ENCODE measurements around the gene ARHGEF1. TPM values are rescaled to one million over a fixed set of nuclear protein-coding genes. Genes with fewer than 3 reads are reported as not detected.

The ARHGEF1 gene
- total RNA-seq, 1 experiment from 2014 or later = 69.5 TPM

DNA sequence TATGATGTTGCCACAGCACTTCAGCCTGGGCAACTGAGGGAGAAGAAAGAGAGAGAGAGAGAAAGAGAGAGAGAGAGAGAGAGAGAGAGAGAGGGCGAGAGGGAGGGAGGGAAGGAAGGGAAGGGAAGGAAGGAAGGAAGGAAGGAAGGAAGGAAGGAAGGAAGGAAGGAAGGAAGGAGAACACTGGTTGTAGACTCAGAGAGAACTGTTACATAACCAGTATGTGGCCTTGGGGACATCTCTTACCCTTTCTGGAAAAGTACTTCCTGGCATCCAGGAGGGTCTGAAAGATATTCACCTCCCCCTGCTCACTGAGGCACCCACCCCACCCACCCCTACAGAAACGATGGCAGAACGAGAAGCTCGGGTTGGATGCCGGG, 2.7 kb upstream of the ARHGEF1 start:
- BruUV-seq (replicated peaks) = no TSS peak
- intact Hi-C loops (cut with micrococcal nuclease; ENCODE audit: unreplicated experiment) = loop anchor here (10.0 kb wide), 1 partner anchor 54 kb away; no protein-coding TSS in a partner anchor
- TF ChIP-seq TCF7L2 (IDR thresholded peaks at IDR 0.05; ENCODE audit: low read depth, low read length) (no peak), SIN3A (IDR thresholded peaks at IDR 0.05; ENCODE audit: borderline replicate concordance, insufficient read depth, low read depth, low read length) (no peak), POLR2AphosphoS5 (IDR thresholded peaks at IDR 0.05; ENCODE audit: low read depth, low read length) (no peak)
- TF ChIP-seq, protein P1, sequence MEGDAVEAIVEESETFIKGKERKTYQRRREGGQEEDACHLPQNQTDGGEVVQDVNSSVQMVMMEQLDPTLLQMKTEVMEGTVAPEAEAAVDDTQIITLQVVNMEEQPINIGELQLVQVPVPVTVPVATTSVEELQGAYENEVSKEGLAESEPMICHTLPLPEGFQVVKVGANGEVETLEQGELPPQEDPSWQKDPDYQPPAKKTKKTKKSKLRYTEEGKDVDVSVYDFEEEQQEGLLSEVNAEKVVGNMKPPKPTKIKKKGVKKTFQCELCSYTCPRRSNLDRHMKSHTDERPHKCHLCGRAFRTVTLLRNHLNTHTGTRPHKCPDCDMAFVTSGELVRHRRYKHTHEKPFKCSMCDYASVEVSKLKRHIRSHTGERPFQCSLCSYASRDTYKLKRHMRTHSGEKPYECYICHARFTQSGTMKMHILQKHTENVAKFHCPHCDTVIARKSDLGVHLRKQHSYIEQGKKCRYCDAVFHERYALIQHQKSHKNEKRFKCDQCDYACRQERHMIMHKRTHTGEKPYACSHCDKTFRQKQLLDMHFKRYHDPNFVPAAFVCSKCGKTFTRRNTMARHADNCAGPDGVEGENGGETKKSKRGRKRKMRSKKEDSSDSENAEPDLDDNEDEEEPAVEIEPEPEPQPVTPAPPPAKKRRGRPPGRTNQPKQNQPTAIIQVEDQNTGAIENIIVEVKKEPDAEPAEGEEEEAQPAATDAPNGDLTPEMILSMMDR (IDR thresholded peaks at IDR 0.05) = no peak
- TF ChIP-seq, protein P2, sequence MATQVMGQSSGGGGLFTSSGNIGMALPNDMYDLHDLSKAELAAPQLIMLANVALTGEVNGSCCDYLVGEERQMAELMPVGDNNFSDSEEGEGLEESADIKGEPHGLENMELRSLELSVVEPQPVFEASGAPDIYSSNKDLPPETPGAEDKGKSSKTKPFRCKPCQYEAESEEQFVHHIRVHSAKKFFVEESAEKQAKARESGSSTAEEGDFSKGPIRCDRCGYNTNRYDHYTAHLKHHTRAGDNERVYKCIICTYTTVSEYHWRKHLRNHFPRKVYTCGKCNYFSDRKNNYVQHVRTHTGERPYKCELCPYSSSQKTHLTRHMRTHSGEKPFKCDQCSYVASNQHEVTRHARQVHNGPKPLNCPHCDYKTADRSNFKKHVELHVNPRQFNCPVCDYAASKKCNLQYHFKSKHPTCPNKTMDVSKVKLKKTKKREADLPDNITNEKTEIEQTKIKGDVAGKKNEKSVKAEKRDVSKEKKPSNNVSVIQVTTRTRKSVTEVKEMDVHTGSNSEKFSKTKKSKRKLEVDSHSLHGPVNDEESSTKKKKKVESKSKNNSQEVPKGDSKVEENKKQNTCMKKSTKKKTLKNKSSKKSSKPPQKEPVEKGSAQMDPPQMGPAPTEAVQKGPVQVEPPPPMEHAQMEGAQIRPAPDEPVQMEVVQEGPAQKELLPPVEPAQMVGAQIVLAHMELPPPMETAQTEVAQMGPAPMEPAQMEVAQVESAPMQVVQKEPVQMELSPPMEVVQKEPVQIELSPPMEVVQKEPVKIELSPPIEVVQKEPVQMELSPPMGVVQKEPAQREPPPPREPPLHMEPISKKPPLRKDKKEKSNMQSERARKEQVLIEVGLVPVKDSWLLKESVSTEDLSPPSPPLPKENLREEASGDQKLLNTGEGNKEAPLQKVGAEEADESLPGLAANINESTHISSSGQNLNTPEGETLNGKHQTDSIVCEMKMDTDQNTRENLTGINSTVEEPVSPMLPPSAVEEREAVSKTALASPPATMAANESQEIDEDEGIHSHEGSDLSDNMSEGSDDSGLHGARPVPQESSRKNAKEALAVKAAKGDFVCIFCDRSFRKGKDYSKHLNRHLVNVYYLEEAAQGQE (IDR thresholded peaks at IDR 0.05; ENCODE audit: insufficient read depth in 1 of 2, low read depth in 2 of 2, low read length in 1 of 2) = no peak
- DNase-seq (ENCODE audit: low read depth, low spot score) = no peak
- no peak for ATAC-seq
- Histone ChIP-seq H3K36me3 (ENCODE audit: control insufficient read depth, insufficient read depth, low read length) (no peaks in the 10 kb centered on the region; the same call in 1 of the 2 replicates), H3K9me3 (ENCODE audit: control insufficient read depth, insufficient read depth, low read depth, low read length) (no peaks in the 10 kb centered on the region), H3K4me1 (ENCODE audit: control insufficient read depth, insufficient read depth, low read length) (peaks cover 5% of the 10 kb centered on the region), H3K27me3 (ENCODE audit: control insufficient read depth, insufficient read depth, low read length) (no peaks in the 10 kb centered on the region), H3K4me3 (ENCODE audit: low read depth in 2 of 2, low read length in 2 of 2) (no peak overlapping the region), H3K27ac (ENCODE audit: low read length) (no peak overlapping the region)
- CTCF ChIA-PET = no interaction called here
- in situ Hi-C loops (cut with HindIII; ENCODE audit: low pct_unique_long_range_greater_than_20kb, low sequenced_read_pairs) = no loop called here
- POLR2A ChIA-PET = interaction anchor here (0.6 kb wide), 1 partner anchor 20 kb away, joined by 8 read pairs; no protein-coding TSS in a partner anchor

DNA sequence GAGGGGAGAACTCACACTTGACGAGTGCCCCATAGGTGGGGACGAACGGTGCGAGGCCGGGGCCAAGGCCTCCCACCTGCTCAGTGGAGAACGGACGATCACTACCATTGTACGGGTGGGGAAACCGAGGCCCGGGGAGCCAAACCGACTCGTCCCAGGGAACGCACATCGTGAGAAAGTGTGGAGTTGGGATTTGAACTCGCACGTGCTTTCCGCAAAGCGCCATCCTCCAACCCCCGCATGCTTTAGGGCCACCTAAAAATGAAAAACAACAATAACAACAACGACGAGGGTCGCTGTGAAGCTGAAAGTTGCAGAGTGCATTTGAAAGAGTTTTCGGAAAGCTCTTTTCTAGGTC, 458 bp downstream of the ARHGEF1 start:
- Histone ChIP-seq H3K4me1 (ENCODE audit: control insufficient read depth, insufficient read depth, low read length) (peaks cover 24% of the 10 kb centered on the region), H3K27me3 (ENCODE audit: control insufficient read depth, insufficient read depth, low read length) (no peaks in the 10 kb centered on the region), H3K27ac (ENCODE audit: low read length) (peak overlapping the region; percentile 83), H3K9me3 (ENCODE audit: control insufficient read depth, insufficient read depth, low read depth, low read length) (no peaks in the 10 kb centered on the region), H3K36me3 (ENCODE audit: control insufficient read depth, insufficient read depth, low read length) (no peaks in the 10 kb centered on the region; the same call in 1 of the 2 replicates), H3K4me3 (ENCODE audit: low read depth in 2 of 2, low read length in 2 of 2) (peak overlapping the region; percentile 79 to 93)
- DNase-seq (ENCODE audit: low read depth, low spot score) = no peak
- in situ Hi-C loops (cut with HindIII; ENCODE audit: low pct_unique_long_range_greater_than_20kb, low sequenced_read_pairs) = no loop called here
- intact Hi-C loops (cut with micrococcal nuclease; ENCODE audit: unreplicated experiment) = loop anchor here (10.0 kb wide), 1 partner anchor 51 kb away; no protein-coding TSS in a partner anchor
- ChIA-PET CTCF (no interaction called here), POLR2A (no interaction called here)
- no TSS peak for BruUV-seq (replicated peaks)
- TF ChIP-seq, protein P2 (IDR thresholded peaks at IDR 0.05; ENCODE audit: insufficient read depth in 1 of 2, low read depth in 2 of 2, low read length in 1 of 2) = no peak
- TF ChIP-seq, protein P1 (IDR thresholded peaks at IDR 0.05) = no peak
- TF ChIP-seq TCF7L2 (IDR thresholded peaks at IDR 0.05; ENCODE audit: low read depth, low read length) (no peak), SIN3A (IDR thresholded peaks at IDR 0.05; ENCODE audit: borderline replicate concordance, insufficient read depth, low read depth, low read length) (no peak), POLR2AphosphoS5 (IDR thresholded peaks at IDR 0.05; ENCODE audit: low read depth, low read length) (no peak)
- no peak for ATAC-seq

All from Panc1 (cell line).